GM19397 (cell line): ENCODE results near the gene PSD2.

Experiments
- ATAC-seq: cut with Tn5 transposase; IDR thresholded peaks from one replicate; pipeline ENCODE4 v1.9.1; 2021; ENCODE audit warnings: mild to moderate bottlenecking, moderate library complexity; ENCODE audit not compliant: unreplicated experiment

Gene PSD2

GRCh38 chr5:139854029-139854605, 58.5 kb downstream of the PSD2 start:
- ATAC-seq, result no peak

- no peak for ATAC-seq
Measured at GRCh38 chr5:139854953-139855352, 59.3 kb downstream of the PSD2 start.

- no peak for ATAC-seq
Measured at GRCh38 chr5:139855451-139855850, 59.8 kb downstream of the PSD2 start.

GRCh38 chr5:139855946-139856540, 60.4 kb downstream of the PSD2 start:
- ATAC-seq, result no peak

GRCh38 chr5:139856714-139857113, 61.1 kb downstream of the PSD2 start:
- ATAC-seq, result no peak

DNA sequence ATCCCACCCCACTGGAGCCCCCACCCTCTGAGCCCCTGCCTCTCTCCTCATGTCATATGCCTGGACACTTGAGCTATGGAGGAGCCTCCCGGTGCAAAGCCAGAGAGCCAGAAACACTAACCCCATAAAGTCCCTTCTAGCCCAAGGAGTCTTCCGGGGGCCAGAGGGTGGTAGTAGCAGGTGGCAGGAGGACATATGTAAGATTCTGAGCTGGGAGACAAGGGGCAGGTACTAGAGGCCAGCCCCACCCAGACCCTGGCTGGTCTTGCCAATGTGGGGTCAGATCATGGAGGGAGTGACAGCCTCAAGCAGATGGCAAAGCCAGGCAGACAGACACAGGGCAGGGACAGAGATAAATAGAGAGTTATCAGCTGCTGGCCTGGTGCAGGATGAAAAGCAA, 63.4 kb downstream of the PSD2 start:
- ATAC-seq, result no peak

DNA sequence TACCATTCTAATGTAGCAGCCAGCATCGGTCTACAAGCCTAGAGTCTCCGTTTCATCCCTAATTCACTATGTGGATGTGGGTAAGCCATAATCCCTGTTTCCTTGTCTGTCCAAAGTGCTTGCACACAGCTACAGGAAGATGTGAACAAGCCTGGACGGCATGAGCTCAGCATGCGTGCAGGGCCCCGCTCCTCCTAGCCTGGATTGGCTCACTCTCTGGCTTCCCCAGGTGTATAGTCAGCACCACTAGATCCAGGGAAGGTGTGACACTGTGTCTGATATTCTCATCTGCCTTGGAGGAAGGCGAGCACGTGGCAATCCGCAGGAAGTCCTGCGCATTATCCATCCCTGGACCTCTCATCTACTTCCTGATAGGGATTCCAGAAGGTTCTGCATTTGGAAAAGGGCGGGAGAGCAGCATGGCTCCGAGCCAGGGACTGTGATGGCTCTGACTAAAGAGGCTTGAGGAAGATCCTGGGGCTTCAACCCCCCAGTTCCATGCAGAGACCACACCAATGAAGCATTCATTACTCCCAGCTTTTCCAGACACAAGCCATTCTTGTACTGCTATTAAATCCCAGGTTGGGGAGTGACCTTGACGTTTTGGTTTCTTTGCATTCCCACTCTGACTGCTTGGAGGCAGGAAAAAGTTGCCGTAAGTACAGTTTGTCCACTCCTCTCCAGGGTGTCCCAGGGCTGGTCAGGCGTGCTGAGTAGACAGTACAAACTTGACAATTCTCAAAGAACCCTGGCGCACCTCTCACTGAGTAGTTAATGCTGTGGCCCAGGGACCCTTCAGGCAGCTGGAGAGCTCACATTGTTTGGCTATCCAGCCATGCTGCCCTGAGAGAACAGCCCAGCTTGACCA, 65.6 kb downstream of the PSD2 start:
- ATAC-seq, result no peak

DNA sequence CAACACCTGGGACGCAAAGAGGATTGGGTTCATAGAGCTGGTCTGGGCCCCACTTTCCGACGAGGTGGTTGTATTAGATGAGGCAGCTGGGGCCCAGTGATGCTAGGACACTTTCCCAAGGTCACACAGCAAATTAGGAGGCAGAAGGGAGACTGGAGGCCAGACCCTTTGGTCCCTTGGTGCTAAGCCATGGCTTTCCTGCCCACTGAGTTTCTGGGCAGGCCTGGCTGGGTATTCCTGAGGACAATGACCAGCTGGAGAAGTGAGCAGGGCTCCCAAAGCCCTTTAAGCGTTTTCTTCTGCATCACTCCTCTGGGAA, 66.2 kb downstream of the PSD2 start:
- ATAC-seq, result no peak

DNA sequence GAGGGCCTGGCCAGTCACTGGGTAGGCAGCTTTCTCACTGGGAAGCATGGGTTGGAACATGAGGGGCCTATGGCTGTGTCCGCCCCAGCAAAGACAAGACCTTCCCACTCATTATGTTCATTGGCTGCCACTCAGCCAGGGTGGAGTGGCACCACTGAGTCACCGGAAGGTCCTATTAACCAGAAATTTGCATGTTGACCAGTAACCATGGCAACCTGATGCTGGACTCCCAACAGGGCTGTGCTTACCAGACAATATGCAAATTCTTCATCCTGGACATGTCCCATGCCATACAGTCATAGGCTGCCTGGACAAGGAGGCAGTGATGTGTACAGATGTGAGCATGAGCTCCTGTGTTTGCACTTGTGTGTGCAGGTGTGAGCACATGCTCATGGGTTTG, 66.7 kb downstream of the PSD2 start:
- ATAC-seq, result no peak

DNA sequence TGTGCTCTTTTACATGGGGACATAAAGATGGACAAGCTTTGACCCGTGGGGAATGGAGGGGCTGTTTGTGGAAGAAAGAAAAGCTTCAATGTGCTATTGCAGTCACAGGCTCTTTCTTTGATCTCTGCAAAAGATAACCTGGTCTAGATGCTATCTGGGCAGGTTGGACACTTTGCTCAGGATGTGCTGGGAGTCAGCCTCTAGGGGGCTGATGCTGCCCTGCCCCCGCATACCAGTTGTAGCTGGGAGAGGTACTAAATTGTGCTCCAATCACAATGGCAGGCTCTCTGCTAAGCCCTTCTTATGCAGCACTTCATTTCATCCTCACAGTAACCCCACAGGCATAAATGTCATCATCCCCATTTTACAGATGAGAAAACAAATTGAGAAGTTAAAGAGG, 67.2 kb downstream of the PSD2 start:
- no peak for ATAC-seq

DNA sequence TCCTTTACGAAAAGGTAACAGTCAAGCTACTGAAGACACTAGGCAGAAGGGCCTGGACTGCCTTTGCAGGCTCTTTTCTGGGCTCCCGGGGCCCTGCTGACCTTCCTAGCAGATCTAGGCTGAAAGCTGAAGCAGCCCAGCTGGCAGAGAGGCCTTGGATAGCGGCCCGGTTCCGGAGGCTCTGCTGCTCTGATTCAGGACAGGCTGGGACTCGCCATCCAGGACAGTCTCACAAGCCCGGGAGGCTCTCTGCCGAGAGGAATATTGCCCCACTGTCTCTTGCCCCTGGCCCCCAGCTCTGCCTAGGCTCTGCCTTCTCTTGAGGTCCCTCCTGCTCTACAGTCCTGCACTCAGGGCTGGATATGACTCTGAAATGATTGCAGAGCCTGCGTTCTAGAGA, 67.8 kb downstream of the PSD2 start:
- no peak for ATAC-seq

DNA sequence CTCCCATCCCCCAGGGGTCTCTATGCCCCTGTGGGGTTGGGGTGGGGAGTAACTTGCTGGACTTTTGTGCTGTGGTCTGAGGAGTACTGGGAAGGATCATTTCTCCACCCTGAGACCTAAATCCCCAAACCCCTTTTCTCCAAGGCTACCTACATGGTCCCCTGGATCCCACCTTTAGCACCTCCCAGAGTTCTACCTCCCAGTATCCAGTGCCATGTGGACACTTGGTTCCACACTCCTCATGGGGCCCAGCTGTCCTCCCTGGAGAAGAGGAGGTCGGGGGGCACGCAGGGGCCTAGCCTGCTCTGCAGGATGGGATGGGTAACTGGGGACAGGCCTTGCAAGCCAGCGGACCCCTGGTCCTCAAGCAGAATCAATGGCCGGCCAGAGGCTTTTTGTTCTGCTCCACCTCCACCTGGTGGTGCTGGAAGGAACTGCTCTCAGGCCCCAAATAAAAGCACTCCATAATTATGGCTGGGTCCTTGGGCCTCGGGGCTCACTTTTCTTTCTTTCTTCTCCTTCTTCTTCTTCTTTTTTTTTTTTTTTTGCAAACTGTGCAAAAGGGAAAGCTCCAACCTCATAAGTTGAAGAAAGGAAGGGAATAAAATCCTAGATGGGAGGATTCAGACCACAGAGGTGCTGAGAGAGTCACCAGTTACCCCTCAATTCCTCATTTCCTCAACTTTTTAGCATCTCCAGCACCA, 68.4 kb downstream of the PSD2 start:
- no peak for ATAC-seq

DNA sequence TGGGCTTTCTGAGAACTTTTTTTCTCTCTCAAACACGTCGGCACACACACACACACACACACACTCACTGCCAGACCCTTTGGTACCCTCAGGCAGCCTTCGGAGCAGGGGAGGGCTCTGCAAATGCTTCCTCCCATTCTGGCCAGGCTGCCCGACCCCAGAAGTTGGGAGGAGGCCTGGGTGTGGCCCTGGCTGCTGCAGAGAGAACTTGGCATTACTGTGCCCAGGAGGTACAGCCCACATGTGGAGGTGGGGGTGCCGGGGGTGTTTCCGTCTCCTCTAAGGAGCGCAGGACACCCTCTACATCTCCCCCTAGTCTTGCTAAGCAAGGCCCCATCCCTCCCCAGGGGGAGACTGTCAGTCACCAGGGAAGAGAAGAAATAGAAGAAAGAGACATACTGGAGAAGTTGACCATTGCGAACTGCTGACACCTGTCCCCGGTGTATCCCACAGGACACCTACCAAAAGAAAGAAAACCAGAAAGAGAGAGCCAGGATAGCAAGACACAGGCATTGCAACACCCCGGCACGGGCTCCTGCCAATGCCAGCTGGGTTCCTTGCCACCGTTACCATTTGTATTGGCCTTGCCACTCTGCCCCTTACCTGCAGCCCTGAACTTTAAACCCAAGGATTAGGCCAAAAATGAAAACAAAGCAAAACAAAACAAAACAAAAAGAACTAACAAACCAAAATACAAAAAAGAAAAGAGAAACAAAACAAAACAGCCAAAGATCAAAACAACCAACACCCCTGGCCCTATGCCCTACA, 69.3 kb downstream of the PSD2 start:
- ATAC-seq, result no peak

- ATAC-seq, result no peak
Measured at GRCh38 chr5:139867109-139867508, 71.5 kb downstream of the PSD2 start.

DNA sequence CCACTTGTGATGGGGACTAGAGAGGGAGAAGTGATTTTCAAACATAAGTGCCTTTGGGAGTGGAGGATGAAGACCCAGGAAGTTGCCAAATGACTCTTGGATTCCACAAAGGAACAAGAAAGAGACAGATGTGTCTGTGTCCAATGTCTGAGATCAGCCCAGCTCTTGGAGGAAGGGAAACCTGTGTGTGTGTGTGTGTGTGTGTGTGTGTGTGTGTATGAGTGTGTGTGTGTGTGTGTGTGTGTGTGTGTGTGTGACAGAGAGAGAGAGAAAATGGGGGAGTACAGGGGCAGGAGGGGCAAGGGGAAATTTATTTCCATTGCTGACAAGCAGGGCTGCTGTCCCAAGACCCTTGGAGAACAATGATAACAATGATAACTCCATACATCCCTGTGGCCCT, 72.0 kb downstream of the PSD2 start:
- ATAC-seq, result no peak

DNA sequence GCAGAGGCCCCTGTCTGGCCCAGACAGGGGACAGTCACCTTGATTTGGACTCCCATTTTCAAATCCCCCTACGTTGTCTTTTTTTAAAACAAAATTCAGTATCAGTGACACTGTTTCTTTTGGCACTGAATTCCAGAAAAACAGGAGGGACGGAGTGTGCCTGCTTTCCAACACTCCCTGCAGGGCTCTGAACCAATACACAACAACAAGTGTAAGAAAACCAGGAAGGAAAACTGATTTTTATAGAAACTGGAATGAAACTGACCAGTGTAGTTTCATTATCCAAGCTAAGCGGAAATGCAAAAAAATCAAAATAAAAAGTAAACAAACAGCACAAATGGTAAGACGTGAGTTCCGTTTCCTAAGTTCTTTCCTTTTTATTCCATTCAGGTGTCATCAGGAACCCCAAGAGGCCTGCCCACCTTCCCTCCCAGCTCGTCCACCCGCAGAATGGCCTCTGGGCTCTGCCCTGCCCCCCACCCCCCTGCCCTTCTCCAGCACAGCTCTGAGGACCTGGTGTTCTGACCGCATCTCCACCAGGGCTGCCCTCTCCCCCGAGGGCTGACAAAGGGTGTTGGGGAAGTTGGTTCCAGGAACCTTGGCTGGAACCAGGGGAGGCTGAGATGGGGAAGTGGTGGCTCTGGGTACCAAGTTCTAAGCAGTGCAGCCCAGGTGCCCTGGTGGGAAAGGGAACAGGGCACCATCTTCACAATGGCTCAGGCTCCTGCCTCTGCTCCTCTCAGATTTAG, 73.6 kb downstream of the PSD2 start:
- no peak for ATAC-seq

GRCh38 chr5:139870677-139871076, 75.1 kb downstream of the PSD2 start:
- no peak for ATAC-seq

DNA sequence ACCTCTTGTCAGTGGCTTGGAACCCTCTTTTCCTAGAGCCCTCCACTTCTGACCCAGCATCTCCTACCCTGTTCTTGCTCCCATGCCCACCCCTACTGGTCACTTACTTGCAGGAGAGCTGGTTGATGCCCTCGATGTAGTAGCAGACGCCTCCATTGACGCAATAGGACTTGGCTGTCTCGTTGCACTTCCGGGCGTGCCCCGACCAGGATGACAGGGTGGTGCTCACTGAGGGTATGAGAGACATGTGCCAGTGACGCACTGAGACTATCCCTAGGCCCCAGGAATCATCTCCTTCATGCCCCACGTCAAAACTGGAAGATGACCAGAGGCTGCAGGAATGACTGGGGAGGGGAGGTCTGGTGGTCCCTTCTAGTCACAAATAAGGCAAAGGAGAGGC, 76.0 kb downstream of the PSD2 start:
- ATAC-seq, result no peak

DNA sequence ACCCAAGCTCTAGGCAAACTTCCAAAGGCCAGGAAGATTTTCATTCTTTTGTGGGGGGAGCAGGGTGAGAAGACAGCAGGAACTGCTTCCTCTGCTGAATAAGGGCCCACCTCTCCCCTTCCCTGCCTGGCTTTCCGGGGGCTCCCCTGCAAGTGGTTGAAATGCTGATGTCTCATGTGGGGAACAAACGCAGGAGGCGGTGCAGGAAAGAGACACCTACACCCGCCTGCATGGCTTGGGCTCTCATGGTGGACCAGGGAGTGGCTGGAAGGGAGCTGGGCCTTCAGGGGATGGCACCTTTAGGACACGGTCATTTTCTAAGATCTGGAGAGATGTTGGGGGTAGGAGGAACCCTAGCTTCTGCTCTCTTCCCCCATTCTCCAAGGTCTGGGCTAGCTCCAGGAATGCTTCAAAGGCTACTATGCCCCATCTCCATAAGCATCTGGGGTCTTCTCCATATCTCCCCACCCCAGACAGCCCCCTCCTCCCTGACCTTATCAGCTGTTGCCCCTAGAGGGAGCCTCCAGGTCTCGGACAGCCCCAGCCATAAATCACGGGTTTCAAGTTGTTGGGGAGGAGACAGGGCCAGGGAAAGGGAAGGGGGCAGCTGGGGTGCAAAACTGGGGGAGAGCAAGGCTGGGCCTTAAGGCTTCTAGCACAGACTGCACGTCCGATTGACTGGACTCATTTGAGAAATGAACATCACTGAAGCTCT, 76.6 kb downstream of the PSD2 start:
- ATAC-seq, result no peak
